NCI-H146 treated with DMSO at 0.1 percent for 48 hours (cell line): ENCODE results near the gene TMEM86A.

Experiments used
- DNase-seq: peaks from one replicate; lab custom pipeline; 2025; ENCODE audit not compliant: unreplicated experiment; lab: John Stamatoyannopoulos, UW

TMEM86A gene

DNA sequence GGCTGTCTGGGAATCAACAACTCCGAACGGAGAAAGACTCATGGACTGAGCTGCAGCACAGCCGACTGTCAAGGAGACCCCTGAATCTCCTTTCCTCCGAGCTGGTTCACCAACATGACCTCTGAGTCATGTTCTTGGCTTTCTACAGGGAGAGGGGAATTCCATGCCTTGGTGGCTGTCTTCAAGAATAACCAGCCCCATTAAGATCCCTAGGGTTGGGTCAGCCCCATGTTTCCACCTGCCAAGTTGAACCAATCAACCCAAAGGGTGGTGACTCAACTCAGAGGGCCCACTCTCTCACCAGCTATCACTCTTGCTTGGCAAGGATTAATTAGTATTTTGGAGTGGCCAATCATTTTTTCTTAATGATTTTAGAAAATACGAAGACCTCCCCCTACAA, 55.7 kb downstream of the TMEM86A start:
- no peak for DNase-seq
